ENCODE results near the gene PPP1R3G.

Gene PPP1R3G

DNA sequence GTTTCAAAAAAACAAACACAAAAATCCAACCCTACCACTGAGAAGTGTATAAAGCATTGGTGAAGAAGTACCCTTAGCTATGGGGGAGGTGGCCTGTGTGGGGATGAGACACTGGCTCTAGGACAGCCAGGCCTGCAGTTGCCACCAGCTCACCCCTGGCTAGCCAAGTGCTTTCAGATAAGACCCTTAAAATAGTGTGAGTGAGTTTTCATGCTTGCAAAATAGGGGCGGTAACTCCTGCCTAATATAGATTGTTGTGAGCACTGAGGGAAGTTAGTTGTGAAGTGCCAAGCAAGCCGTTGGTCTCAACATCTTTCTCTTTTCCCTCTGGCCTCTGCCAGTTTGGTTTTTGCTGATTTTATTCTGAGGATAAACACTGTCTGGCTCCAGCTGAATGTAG is 11.3 kb downstream of the PPP1R3G start:
- peaks cover under 1% of the 10 kb centered on the region for H3K9me3 ChIP-seq (ENCODE audit: severe bottlenecking)
- DNase-seq = no peak
- no peaks in the 10 kb centered on the region for H3K36me3 ChIP-seq
- TF ChIP-seq, protein P1, sequence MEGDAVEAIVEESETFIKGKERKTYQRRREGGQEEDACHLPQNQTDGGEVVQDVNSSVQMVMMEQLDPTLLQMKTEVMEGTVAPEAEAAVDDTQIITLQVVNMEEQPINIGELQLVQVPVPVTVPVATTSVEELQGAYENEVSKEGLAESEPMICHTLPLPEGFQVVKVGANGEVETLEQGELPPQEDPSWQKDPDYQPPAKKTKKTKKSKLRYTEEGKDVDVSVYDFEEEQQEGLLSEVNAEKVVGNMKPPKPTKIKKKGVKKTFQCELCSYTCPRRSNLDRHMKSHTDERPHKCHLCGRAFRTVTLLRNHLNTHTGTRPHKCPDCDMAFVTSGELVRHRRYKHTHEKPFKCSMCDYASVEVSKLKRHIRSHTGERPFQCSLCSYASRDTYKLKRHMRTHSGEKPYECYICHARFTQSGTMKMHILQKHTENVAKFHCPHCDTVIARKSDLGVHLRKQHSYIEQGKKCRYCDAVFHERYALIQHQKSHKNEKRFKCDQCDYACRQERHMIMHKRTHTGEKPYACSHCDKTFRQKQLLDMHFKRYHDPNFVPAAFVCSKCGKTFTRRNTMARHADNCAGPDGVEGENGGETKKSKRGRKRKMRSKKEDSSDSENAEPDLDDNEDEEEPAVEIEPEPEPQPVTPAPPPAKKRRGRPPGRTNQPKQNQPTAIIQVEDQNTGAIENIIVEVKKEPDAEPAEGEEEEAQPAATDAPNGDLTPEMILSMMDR (IDR thresholded peaks at IDR 0.05; ENCODE audit: low read depth, low read length) = no peak
- no peak overlapping the region for H3K4me3 ChIP-seq (ENCODE audit: low read depth, low read length)
- H3K27ac ChIP-seq = no peak overlapping the region
- H3K27me3 ChIP-seq (ENCODE audit: insufficient read depth, low read depth, severe bottlenecking) = no peaks in the 10 kb centered on the region

DNA sequence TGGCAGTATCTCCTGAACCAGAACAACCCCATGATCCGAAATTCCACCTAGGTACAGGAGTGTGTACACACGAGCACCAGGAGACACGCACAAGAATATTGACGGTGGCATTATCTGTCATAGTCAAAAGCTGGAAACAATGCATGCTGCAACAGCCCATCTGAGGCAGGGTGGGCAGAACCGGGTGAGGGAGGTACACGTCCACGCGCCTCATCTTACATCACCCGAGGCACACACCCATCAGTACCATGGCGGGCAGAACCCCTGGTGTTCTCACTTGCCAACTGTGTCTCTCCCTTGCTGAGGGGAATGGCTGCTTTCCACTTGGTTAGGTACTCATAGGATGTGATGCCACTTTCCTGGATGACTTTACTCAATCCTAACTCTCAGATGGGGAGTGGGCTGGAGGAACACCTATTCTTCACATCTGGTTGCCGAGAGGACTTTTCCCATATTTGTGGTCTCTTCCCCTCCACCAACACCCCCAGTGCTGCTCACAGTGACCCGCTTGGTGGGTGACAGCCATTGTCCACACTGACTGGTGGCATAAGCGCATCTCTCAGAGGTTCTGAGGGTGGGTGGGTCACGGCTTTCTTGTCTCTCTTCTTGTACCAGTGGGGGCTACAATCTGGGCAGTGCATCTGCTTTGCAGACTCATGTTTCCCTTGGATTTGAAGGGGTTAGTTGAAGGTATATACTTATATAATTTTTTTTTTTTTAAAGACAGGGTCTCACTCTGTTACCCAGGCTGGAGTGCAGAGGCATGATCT is 13.5 kb downstream of the PPP1R3G start:
- TF ChIP-seq, protein P1 (IDR thresholded peaks at IDR 0.05; ENCODE audit: low read depth, low read length) = no peak
- Histone ChIP-seq H3K27ac (no peak overlapping the region), H3K27me3 (ENCODE audit: insufficient read depth, low read depth, severe bottlenecking) (no peaks in the 10 kb centered on the region), H3K4me3 (ENCODE audit: low read depth, low read length) (no peak overlapping the region), H3K36me3 (no peaks in the 10 kb centered on the region), H3K9me3 (ENCODE audit: severe bottlenecking) (peaks cover 2% of the 10 kb centered on the region)
- no peak for DNase-seq

DNA sequence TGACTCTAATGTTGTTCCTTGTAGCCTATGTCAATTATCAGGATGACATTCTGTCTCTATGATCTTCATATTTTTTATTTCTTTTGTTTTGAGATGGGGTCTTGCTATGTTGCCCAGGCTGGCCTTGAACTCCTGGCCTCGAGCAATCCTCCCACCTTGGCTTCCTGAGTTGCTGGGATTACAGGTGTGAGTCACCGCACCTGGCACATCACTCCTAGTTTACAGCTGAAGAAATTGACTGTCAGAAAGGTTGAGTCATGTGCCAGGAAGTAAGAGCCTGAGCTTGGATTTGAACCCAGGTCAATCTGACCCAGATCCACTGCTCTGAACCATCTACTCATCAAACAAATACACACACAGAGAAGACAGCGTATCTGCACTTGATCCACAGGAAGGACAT is 14.4 kb downstream of the PPP1R3G start:
- no peaks in the 10 kb centered on the region for H3K36me3 ChIP-seq
- no peak for DNase-seq

DNA sequence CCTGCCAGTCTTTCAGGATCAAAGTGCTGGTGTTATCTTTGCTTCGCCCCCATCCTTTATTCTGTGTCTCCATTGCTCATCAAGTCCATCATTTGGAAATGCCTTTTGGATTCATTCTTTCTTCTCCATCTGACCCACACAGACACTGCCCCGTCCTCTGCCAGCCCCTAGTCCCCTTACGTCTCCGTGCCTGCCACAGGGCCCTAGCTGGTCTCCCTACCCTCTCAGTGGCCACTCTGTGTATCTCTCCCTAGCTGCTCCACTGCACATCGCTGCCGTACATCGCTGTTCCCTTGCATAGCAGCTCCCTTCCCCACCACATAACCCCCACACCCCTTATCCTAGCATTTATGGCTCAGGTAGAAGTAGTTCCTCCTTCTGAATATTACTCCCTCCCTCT is 15.7 kb downstream of the PPP1R3G start:
- H3K4me3 ChIP-seq (ENCODE audit: low read depth, low read length) = no peak overlapping the region
- H3K27ac ChIP-seq = no peak overlapping the region
- DNase-seq = no peak
- H3K9me3 ChIP-seq (ENCODE audit: severe bottlenecking) = peaks cover 2% of the 10 kb centered on the region
- H3K27me3 ChIP-seq (ENCODE audit: insufficient read depth, low read depth, severe bottlenecking) = no peaks in the 10 kb centered on the region
- TF ChIP-seq, protein P1 (IDR thresholded peaks at IDR 0.05; ENCODE audit: low read depth, low read length) = no peak
- no peaks in the 10 kb centered on the region; the same call in 1 of the 2 replicates for H3K36me3 ChIP-seq

More for the DNA sequence above, 14.4 kb downstream of the PPP1R3G start:
- H3K27me3 ChIP-seq (ENCODE audit: insufficient read depth, low read depth, severe bottlenecking) = no peaks in the 10 kb centered on the region
- no peak overlapping the region for H3K27ac ChIP-seq
- H3K9me3 ChIP-seq (ENCODE audit: severe bottlenecking) = peaks cover 2% of the 10 kb centered on the region
- TF ChIP-seq, protein P1 (IDR thresholded peaks at IDR 0.05; ENCODE audit: low read depth, low read length) = no peak
- no peak overlapping the region for H3K4me3 ChIP-seq (ENCODE audit: low read depth, low read length)

DNA sequence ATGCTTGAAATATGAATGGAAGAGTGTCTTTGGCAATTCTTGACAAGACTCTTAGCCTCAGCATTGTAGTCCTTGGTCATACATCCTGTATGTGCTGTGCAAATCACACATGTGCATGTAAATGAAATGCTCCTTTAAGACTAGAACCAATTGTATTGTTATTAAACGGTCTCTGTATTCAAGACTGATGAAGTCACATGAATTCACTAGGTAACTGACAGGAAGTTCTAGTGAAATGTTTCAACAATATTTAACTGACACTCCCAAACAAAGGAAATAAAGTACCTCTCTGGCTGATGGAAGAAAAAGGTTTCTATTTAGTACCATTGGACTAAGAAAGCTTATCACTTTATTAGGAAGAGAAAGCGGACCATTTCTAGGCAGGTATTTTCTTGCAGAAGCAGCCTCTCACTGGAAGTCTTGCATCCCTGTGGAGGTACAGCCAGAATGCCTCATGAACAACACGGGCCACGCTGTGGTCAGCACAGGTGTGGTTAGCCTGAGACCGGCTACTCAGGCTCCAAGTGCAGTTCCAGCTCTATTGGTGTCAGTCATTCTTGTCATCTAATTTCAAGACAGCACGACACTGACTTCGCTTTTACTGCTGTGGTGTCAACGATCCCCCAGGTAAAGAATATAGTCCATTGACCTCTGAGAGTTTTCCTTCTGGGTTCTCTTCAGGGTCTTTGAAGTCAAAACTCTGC is 17.3 kb downstream of the PPP1R3G start:
- Histone ChIP-seq H3K36me3 (no peaks in the 10 kb centered on the region; the same call in 1 of the 2 replicates), H3K4me3 (ENCODE audit: low read depth, low read length) (no peak overlapping the region), H3K9me3 (ENCODE audit: severe bottlenecking) (peaks cover 2% of the 10 kb centered on the region), H3K27me3 (ENCODE audit: insufficient read depth, low read depth, severe bottlenecking) (no peaks in the 10 kb centered on the region), H3K27ac (no peak overlapping the region)
- DNase-seq = no peak
- TF ChIP-seq, protein P1 (IDR thresholded peaks at IDR 0.05; ENCODE audit: low read depth, low read length) = no peak
